GM18508 (cell line): Measurements from ENCODE around the gene SSH3.
"Not testable (repeated sequence)": the region's sequence is repeated elsewhere in the genome, so short reads cannot be mapped to it uniquely, and the experiment has no call there.

Source experiments
- ATAC-seq: cut with Tn5 transposase; IDR thresholded peaks from one replicate; pipeline ENCODE4 v1.9.1; 2021; ENCODE audit warnings: moderate number of reproducible peaks; ENCODE audit not compliant: insufficient read depth, unreplicated experiment

Gene SSH3

DNA sequence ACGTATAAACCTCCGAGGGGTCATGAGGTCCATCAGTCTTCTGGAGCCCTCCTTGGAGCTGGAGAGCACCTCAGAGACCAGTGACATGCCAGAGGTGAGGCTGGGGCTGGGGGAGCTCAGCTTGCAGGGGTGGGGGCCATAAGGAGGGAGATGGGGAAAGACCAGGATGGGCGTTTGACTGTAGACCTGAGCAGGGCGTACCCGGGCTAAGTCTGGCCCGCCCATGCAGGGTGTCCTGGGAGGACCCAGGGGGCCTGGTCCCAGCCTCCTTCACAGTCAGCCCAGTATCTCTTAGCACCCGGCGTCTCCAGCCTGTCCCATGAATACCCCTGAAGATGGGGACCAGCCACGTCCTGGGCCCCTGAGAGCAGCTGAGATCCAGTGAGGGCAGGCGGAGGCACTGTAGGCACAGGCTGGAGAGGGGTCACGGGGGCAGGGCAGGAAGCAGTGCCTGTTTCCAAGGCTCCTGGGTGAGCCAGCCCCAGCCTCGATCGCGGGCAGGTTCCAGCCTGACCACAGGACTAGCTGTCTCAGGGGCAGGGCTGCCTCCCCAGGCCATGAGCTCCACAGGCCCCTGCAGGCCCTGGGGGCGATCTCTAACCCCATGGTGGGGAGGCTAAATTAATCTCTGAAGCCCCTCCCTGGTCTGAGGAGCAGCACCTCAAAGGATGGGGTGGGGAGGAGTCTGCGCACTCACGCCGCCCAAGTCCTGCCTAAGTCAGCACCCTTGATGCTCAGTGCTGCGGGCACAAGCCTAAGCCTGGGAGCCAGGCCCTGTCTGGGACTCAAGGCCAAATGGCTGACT, 7.1 kb downstream of the SSH3 start:
- no peak for ATAC-seq

DNA sequence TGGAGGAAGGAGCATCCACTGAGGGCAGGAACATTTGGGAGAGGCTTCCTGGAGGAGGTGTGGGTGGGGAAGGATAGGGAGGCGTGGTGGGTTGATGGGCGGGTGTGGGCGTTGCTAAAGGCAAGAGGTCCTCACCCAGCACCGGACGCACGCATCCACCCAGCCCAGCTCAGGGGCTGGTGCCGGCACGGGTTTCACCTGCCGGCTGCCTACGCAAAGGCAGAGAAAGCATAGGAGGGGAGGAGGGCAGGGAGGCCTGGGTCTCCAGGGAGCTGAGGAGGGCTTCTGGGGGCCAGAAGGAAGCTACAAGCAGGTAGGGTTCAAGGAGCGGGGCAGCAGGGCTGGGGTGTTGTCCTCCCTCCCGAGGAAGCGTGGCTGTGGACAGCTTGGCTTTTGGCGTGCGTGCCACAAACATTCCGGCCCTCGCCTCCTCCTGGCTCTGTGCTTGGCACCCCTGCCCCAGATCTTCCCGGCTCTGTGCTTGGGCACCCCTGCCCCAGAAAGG, 7.8 kb downstream of the SSH3 start:
- ATAC-seq, result no peak

DNA sequence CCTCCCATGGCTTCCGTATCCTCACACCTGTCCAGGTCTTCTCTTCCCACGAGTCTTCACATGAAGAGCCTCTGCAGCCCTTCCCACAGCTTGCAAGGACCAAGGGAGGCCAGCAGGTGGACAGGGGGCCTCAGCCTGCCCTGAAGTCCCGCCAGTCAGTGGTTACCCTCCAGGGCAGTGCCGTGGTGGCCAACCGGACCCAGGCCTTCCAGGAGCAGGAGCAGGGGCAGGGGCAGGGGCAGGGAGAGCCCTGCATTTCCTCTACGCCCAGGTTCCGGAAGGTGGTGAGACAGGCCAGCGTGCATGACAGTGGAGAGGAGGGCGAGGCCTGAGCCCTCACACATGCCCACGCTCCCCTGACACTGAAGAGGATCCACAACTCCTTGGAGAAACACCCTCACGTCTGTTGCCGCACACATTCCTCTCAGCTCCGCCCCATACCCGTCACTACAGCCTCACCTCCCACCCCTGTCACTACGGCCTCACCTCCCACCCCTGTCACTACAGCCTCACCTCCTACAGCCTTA, 8.3 kb downstream of the SSH3 start:
- ATAC-seq, result no peak

DNA sequence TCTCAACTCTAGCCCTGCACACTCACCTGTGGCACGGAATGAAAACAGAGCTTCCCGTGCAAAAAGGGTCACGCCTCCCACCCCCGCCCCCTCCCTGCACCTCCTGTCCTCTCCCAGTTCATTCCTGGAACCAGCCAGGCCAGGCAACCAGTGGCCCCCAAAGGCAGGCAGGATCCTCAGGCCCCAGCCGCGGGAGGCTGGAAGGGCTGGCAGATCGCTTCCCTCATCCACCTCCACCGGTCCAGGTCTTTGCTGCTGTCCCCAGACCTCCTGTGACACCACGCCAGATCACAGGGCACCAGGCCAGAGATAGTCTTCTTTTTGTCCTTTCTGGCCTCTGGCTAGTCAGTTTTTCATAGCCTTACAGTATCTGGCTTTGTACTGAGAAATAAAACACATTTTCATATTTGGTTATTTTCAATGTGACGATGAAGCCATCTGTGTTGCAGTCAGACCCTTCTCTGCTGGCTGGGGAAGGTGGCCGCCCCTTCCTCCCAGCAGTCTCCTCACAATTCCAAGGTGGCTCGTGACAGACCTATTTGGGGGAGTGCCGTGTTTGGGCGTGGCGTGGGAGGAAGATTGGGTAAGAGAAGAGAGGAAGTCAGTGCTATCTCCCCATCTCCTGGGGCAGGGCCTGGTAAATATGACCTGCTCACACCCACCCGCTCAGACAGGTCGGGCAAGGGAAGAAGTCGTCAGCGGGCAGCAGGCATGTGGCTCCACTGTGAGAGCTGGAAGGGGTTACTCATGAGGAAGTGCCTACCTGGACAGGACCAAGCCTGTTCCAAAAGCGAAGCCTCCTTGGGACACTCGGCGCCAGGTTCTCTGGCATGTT, 9.1 kb downstream of the SSH3 start:
- ATAC-seq, result no peak

DNA sequence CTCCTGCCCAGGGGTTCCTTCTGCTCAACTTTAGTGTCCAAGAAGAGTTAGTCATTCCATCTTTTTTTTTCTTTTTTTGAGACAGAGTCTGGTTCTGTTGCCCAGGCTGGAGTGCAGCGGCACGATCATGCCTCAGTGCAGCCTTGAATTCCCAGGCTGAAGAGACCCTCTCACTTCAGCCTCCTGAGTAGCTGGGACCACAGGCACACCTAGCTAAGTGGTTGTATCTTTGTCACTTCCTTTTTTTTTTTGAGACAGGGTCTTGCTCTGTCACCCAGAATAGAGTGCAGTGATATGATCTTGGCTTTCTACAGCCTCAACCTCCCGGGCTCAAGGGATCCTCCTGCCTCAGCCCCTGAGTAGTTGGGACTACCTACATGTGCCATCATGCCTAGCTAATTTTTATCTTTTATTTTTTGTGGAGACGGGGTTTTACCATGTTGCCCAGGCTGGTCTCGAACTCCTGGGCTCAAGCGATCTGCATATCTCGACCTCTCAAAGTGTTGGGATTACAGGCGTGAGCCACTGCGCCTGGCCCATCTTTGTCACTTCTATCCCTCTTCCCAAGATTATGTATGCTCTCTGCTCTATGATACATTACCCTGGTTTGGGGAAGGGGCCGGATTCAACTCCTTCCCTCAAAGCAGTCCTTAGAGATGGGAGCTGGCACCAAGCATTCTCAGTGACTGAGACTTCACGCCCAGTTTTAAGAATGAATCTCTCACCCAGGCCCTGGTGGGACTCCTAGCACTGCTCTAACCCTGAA, 10.0 kb downstream of the SSH3 start:
- ATAC-seq, result no peak

DNA sequence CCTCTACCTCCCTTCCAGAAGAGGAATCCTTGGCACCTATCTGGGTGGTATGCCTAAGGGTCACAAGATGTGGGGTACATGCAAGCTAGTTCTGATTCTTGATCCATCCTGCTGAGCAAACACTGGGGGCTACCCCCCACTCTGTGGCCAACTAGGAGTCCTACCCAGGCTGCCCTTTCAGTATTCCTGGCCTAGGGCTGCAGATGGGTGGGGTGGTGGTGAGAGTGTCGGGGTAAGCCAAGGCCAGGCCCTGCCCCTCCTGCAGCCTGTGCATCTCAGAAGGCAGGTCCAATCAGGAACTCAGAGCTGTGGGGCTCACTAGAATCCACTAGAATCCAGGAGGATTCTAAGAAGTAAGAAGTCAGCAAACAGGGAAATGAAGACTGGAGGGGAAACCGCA, 10.9 kb downstream of the SSH3 start:
- no peak for ATAC-seq

DNA sequence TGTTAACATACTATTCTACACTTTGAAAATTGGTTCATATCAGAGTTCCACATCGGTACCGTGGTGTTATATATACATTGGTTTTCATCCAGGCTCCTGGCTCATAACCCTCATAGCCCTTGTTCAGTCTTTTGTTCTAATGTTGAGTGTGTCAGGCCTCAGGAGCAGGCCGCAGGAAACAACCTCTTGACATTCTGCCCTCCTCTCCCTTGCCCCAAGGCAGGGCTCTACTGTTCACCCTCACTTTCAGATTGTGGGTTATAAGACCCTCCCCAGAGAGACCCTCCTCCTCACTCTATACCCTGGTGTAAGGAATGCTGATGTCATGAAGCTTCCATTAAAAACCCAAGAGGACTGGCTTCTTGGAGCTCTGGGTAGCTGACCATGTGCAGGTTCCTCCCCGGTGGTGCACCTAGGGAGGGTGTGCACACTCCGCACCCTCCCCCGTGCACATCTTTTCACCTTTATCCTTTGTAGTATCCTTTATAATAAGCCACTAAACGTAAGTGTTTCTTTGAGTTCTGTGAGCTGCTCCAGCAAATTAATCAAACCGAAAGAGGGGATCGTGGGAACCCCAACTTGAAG, 12.1 kb downstream of the SSH3 start:
- ATAC-seq, result no peak

DNA sequence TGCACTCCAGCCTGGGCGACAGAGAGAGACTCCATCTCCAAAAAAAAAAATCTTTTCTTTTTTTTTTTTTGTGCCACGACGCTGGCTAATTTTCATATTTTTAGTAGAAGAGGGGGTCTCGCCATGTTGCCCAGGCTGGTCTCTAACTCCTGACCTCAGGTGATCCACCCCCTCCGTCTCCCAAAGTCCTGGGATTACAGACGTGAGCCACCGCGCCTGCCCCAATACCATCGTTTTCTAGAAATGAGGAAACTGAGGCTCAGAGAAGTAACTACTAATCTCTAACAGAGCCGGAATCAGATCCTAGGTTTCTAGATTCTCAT, 13.5 kb downstream of the SSH3 start:
- no peak for ATAC-seq

DNA sequence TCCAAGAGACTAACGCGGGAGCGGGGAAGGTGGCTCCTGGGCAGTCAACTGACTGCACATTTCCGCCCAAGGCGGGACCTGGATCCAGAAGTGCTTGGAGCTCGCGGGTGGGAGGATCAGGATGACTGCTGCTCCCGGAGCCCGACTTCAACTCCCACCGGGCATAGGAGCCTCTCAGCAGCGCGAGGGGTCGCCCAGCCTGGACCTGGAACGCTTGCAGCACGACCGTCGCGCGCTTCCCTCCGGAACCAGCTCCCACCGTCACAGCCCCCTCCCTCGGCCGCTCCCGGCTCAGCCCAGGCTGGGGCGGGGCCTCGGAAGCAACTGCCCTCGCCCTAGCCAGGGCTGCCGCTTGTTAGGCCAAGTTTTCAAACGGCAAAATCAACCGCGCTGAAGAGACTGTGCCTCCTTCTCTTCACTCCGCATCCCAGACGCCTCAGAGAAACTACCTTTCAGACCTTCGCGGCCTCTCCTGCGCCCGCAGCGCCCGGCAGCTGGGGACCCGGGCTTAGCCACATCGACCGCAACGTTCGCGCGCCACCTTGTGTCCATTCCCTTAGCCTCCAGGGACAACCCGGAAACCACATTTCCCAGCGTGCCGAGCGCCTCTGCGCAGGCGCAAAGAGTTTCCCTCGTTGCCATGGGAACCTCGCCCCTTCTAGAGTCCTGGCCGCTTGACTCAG, 14.0 kb downstream of the SSH3 start:
- ATAC-seq, result peak; percentile 67

DNA sequence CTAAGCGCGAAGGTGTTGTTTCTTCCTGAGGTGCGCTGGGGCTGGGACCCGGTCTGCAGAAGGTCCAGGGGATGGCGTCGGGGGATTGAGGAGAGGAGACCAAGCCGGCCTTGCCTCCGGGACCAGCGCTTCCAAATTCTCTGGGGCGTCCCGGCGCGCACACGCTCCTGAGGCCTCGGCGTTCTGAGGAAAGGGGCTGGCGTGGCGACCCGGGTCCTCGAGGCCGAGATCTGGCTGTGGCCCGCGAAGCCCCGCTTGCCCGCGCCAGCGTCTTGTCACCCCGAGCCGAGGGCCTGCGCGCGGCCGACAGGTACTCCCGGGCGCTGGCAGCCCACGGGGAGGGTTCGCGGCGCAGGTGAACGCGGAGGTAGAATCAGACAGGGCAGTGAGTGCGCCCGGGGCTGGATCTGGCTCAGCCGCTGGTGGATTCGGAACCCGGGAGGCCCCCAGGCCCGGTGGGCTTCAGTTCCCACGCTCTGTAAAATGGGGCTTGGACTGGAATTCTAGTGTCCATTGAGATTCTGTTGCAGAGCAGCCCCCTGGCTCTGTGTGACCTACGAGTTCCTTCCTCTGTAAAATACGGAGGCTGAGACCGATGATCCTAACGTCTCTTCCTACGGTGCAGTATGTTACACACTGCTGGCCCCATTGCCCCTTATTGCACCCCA, 14.7 kb downstream of the SSH3 start:
- no peak for ATAC-seq

DNA sequence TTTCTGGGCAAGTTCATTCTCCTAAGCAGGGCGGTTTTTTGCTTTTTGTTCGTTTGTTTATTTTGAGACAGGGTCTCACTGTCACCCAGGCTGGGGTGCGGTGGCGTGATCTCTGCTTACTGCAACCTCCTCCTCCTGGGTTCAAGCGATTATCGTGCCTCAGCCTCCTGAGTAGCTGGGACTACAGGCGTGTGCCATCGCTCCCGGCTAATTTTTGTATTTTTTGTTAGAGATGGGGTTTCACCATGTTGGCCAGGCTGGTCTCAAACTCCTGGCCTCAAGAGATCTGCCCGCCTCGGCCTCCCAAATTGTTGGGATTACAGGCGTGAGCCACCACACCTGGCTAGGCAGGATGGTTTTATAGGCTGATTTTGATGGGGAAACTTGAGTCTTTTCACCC, 15.5 kb downstream of the SSH3 start:
- ATAC-seq, result not testable (repeated sequence)

DNA sequence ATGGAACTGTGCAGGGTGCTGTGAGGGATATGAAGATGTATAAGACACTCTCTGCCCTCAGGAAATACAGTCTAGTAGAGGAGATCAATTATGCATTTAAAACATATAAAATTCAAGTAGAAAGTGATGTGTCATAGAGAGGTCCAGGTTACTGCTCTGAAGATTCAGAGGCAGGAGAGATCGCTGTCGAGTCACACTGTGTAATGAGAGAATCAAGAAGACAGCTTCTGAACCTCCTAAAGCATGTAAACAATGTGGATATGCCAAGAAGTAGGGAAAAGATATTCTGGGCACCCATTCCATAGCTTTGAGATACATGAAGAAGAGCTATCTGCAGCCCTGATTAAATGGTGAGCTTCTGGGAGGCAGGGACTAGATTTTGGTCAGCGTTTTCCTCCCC, 16.7 kb downstream of the SSH3 start:
- ATAC-seq, result no peak

DNA sequence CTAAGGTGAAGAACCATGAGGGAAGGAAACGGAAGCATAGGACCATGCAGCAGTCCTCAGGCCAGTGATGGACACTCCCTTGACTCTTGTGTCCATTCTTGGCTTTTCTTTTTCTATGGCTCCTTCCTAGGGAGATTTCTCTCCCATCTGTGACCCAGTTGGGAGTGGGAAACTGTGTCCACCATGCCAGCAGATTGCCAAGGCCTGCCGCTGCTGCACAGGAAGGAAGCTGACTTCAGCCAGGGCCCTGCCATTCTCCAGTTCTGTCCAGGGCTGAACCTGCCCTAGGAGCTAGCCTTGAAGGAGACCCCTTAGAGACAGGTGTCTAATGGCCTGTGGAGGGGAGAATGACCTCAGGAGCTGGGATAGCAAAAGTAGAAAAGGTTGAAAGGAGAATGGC, 17.4 kb downstream of the SSH3 start:
- ATAC-seq, result no peak

DNA sequence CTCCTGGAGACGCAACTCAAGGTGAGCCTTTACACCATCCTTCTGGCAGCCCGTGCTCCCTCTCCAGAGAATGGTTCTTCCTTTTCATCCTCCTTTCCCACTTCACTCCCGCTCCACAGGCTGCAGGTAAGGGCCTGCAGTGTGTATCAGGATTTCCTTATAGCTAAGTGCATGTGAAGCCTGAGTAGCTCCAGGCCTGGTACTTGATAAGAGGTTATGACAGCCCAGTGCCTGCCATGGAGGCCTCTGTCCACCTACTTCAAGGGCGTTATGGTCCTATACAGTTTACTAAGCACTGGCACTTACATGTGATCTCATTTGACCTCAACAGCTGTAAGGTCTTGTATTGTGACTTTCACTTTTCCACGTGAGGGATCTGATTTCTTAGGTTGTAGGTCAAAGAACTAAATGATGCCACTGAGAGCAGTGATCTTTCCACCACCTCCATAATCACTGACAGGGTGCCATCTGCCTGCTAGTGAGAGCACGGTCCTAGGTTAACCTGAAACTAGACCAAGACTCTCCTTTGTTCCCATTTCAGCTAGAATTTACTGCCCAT, 18.1 kb downstream of the SSH3 start:
- no peak for ATAC-seq

DNA sequence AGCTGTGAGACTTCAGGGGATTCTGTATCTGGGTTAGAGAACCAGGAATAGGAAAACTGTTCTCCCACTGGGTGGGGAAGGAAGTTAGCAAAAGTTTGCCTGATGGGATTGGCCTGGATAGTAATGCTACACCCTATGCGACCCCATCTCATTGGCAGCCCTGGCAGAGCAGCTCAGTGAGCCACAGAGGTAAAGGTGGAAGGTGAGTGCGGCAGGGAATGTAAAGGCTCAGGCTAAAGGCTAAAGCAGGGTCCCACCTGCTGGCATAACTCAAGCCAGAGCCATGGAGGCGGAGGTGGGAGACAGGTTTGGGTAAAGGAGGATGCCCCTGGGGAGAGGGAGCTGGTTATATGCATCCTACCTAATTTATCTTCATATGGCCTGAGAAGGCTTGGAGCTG, 18.7 kb downstream of the SSH3 start:
- no peak for ATAC-seq

DNA sequence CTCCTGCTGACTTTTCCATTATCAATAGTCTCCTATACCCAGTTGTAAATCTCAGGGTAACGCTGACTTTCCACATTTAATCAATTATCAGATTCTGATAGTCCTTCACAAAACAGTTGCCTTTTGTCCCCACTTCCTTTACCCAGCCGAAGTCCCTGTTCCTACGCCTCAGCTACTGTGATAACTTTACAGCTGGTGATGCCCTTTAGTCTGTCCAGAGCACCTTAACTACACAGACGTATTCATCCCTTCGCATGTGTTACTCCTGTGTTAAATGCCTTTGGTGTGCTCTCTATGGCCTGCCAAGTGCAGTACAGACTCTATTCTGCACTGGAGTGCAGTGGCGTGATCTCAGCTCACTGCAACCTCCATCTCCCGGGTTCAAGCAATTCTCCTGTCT, 20.2 kb downstream of the SSH3 start:
- ATAC-seq, result no peak

DNA sequence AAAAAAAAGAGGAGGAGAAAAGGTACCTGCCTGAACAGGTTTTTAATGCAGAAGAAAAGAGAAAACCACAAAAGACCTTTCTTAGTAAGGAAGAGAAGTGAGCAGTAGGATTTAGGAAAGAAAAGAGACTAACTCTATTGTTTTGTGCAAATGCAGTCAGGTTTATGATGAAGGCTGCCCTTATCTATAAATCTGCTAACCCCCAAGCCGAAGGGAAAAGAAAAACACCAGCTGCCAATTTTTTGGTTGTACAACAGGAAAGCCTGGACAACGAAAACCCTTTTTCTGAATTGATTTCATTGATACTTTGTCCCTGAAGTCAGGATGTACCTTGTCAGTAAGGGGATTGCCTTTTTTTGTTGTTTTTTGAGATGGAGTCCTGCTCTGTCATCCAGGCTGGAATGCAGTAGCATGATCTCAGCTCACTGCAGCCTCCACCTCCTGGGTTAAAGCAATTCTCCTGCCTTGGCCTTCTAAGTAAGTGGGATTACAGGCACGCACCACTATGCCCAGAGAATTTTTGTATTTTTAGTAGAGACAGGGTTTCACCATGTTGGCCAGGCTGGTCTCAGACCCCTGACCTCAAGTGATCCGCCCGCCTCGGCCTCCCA, 28.9 kb downstream of the SSH3 start:
- no peak for ATAC-seq

DNA sequence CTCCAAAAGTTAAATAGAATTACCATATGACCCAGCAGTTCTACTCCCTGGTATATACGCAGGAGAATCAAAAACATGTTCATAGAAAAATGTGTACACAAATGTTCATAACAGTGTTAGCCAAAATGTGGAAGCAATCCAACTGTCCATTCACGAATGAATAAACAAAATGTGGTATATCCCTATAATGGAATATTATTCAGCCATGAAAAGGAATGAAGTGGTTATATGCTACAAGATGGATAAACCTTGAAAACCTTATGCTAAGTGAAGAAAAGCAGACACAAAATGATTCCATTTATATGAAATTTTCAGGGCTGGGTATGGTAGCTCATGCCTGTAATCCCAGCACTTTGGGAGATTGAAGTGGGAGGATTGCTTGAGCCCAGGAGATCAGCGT, 33.9 kb downstream of the SSH3 start:
- no peak for ATAC-seq

DNA sequence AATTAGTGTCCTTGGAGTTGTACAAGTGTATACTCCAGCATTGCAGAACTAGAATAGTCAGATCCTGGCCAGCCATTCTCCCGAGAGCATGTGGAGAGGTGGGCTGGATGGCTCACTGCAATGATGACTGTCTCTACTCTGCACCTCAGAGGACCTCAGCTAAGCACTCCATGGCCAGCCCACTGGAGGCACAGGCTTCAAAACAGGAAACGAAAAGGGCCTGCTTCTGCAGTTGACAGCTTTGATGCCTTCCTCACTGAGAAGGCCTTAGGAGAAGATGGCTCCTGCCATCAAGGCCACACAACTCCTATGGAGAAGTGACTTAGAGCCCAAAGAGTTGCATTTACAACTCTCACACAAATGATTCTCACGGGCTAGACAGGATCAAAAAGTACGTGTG, 40.9 kb downstream of the SSH3 start:
- no peak for ATAC-seq
